GM12878 (cell line): Measurements from ENCODE around the gene PTGR1.

Source experiments
- ATF3 ChIP-seq: IDR thresholded peaks from 2 replicates; pipeline ENCODE4 v1.6.1; 2011; ENCODE audit warnings: low read depth, mild to moderate bottlenecking, low read length, moderate library complexity, borderline replicate concordance; ENCODE audit errors: extremely low read depth
- EGR1 ChIP-seq, 2 experiments: IDR thresholded peaks; 1 replicate in 1 of 2; 2 replicates in 1 of 2; pipeline ENCODE4 v1.6.1; 2011 to 2012; ENCODE audit warnings: low read depth in 2 of 2, low read length in 2 of 2, borderline replicate concordance in 1 of 2, mild to moderate bottlenecking in 1 of 2, moderate library complexity in 1 of 2
- EP300 ChIP-seq, 2 experiments: fragments of 150-350 bp in 1 of 2; IDR thresholded peaks; 2 replicates each; pipeline ENCODE4 v1.6.1; 2011 to 2012; ENCODE audit warnings: low read depth in 2 of 2, low read length in 2 of 2, borderline replicate concordance in 1 of 2, improper control_type of control experiment in 1 of 2, inconsistent platforms in 1 of 2; ENCODE audit not compliant: control insufficient read depth in 1 of 2
- EZH2 ChIP-seq: IDR thresholded peaks from 2 replicates; pipeline ENCODE4 v1.6.1; 2012; ENCODE audit warnings: low read depth, mild to moderate bottlenecking, control low read depth, inconsistent platforms, low read length, borderline replicate concordance; ENCODE audit not compliant: control insufficient read depth
- SP1 ChIP-seq: IDR thresholded peaks from one replicate; pipeline ENCODE4 v1.6.1; 2011; ENCODE audit warnings: low read depth, low read length
- TCF12 ChIP-seq: IDR thresholded peaks from 2 replicates; pipeline ENCODE4 v1.6.1; 2011; ENCODE audit warnings: low read depth, mild to moderate bottlenecking, low read length
- ZNF274 ChIP-seq: IDR thresholded peaks from one replicate; pipeline ENCODE4 v1.8.0; 2011; ENCODE audit not compliant: insufficient read length, insufficient read depth
- ZNF384 ChIP-seq: IDR thresholded peaks from 2 replicates; pipeline ENCODE4 v1.6.1; 2012; ENCODE audit warnings: low read depth, mild to moderate bottlenecking, low read length, improper control_type of control experiment, borderline replicate concordance
- ZSCAN29 ChIP-seq: fragments of 450-650 bp; IDR thresholded peaks from 2 replicates; pipeline ENCODE4 v1.6.1; 2017; ENCODE audit warnings: mild to moderate bottlenecking, moderate library complexity
- TF ChIP-seq, protein P1 (sequence below), 3 experiments: IDR thresholded peaks in 2 of 3; conservative IDR thresholded peaks in 1 of 3; 2 replicates each; pipeline ENCODE4 v1.5.1; 2011; ENCODE audit warnings: low read depth in 3 of 3, low read length in 3 of 3, mild to moderate bottlenecking in 3 of 3, control low read depth in 2 of 3, moderate library complexity in 2 of 3, inconsistent platforms in 1 of 3, mixed read lengths in 1 of 3; ENCODE audit not compliant: control insufficient read depth in 2 of 3, insufficient read depth in 1 of 3; ENCODE audit errors: extremely low read depth in 1 of 3
- TF ChIP-seq, protein P2 (sequence below): IDR thresholded peaks from 2 replicates; pipeline ENCODE4 v1.6.1; 2012; ENCODE audit warnings: low read length, inconsistent platforms

DNA sequence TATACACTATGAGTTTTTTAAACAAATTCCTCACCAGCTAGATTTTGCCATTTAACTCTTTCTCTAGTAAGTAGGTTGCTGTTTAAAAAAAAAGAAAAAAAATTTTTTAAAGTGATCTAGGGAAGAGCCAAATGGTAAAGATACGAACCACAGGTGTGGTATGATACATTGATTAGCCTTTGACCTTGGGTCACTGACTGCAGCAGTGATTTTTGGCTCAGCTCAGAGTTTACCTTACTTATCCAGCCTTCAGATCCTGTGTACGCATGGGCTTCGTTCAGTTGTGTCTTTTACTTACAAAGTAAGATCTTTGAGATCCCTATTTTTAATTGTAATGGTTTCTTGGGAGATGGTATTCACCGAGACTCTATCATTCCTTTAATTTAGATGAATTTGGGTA is 49.6 kb upstream of the PTGR1 start:
- no peak for TF ChIP-seq EP300 (IDR thresholded peaks at IDR 0.05; ENCODE audit: borderline replicate concordance in 1 of 2, control insufficient read depth in 1 of 2, low read depth in 2 of 2, low read length in 2 of 2)
- TF ChIP-seq ZNF274: no peak
- TF ChIP-seq, protein P1, sequence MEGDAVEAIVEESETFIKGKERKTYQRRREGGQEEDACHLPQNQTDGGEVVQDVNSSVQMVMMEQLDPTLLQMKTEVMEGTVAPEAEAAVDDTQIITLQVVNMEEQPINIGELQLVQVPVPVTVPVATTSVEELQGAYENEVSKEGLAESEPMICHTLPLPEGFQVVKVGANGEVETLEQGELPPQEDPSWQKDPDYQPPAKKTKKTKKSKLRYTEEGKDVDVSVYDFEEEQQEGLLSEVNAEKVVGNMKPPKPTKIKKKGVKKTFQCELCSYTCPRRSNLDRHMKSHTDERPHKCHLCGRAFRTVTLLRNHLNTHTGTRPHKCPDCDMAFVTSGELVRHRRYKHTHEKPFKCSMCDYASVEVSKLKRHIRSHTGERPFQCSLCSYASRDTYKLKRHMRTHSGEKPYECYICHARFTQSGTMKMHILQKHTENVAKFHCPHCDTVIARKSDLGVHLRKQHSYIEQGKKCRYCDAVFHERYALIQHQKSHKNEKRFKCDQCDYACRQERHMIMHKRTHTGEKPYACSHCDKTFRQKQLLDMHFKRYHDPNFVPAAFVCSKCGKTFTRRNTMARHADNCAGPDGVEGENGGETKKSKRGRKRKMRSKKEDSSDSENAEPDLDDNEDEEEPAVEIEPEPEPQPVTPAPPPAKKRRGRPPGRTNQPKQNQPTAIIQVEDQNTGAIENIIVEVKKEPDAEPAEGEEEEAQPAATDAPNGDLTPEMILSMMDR (IDR thresholded peaks at IDR 0.05 in 2 of 3, conservative IDR thresholded peaks at IDR 0.05 in 1 of 3; ENCODE audit: control insufficient read depth in 2 of 3, extremely low read depth in 1 of 3, insufficient read depth in 1 of 3, low read depth in 3 of 3, low read length in 3 of 3): no peak
- no peak for TF ChIP-seq ZNF384
- TF ChIP-seq, protein P2, sequence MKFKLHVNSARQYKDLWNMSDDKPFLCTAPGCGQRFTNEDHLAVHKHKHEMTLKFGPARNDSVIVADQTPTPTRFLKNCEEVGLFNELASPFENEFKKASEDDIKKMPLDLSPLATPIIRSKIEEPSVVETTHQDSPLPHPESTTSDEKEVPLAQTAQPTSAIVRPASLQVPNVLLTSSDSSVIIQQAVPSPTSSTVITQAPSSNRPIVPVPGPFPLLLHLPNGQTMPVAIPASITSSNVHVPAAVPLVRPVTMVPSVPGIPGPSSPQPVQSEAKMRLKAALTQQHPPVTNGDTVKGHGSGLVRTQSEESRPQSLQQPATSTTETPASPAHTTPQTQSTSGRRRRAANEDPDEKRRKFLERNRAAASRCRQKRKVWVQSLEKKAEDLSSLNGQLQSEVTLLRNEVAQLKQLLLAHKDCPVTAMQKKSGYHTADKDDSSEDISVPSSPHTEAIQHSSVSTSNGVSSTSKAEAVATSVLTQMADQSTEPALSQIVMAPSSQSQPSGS: no peak
- no peak for TF ChIP-seq EZH2
- TF ChIP-seq ATF3: no peak
- no peak for TF ChIP-seq ZSCAN29
- no peak for TF ChIP-seq TCF12
- no peak for TF ChIP-seq SP1
- TF ChIP-seq EGR1 (IDR thresholded peaks at IDR 0.05; ENCODE audit: borderline replicate concordance in 1 of 2, low read depth in 2 of 2, low read length in 2 of 2): no peak
